Omental fat pad (tissue), 4 donors: ENCODE measurements around the gene DDX17. TPM values are rescaled to one million over a fixed set of nuclear protein-coding genes. Genes with fewer than 3 reads are reported as not detected.

Experiments used
- ATAC-seq: fragments of 150-250 bp; one replicate; pipeline ENCODE4 v1.9.1; 2016; ENCODE audit warnings: mild to moderate bottlenecking, moderate library complexity; ENCODE audit not compliant: low FRiP score
- DNase-seq: peaks from one replicate; pipeline ENCODE4 v3.0.0-alpha.2; 2019; ENCODE audit warnings: low spot score
- CTCF ChIP-seq, 3 donors: fragments of 450-650 bp; IDR thresholded peaks; one replicate each; pipeline ENCODE4 v1.5.1; 2016 to 2017; ENCODE audit warnings: antibody characterized with exemption in 3 of 3, mild to moderate bottlenecking in 3 of 3, moderate library complexity in 2 of 3
- total RNA-seq, 4 donors: library from RNA; depleted of rRNA; stranded (reverse); fragments of >200 nt; gene quantifications; one replicate each; pipeline ENCODE4 v1.1.0, GENCODE V29; 2016

Gene DDX17
- total RNA-seq, 4 donors from 2014 or later: 330 to 572 (median 383) TPM

- DNase-seq: no peak
- no peak for TF ChIP-seq CTCF (IDR thresholded peaks at IDR 0.05)
- no peak for ATAC-seq
These were observed 71.1 kb downstream of the DDX17 start for GRCh38 chr22:38435010-38435409.

GRCh38 chr22:38433871-38434270, 72.2 kb downstream of the DDX17 start:
- DNase-seq (no peak), ATAC-seq (no peak)
- TF ChIP-seq CTCF (IDR thresholded peaks at IDR 0.05): no peak

Other genes with a start within 250 kb of the DDX17 start
- gene TMEM184B, start 233.3 kb downstream of the DDX17 start, total RNA-seq: 10 to 100 TPM; 41.2 to 86.4 (median 48.6) TPM
- gene CSNK1E, start 188.9 kb downstream of the DDX17 start, total RNA-seq: 100 to 1,000 TPM in 3 of 4 donors, 10 to 100 TPM in 1; 84.5 to 164 (median 112) TPM
- gene KCNJ4, start 51.1 kb downstream of the DDX17 start, total RNA-seq: under 1 TPM in 2 of 4 donors, not detected in 2; 0.28 to 0.84 TPM
- 10 to 100 TPM; 10.2 to 30.6 (median 15.1) TPM for gene KDELR3, start 38.2 kb downstream of the DDX17 start, total RNA-seq
- 1 to 10 TPM in 1 of 4 donors, under 1 TPM in 2, not detected in 1; 0.84 to 1.4 (median 0.84) TPM for gene DMC1, start 63.9 kb upstream of the DDX17 start, total RNA-seq
- 1 to 10 TPM in 1 of 4 donors, under 1 TPM in 3; 0.24 to 7.3 (median 0.73) TPM for gene FAM227A, start 150.1 kb upstream of the DDX17 start, total RNA-seq
- 10 to 100 TPM in 3 of 4 donors, 1 to 10 TPM in 1; 7.6 to 25.9 (median 17.4) TPM for gene CBY1, start 150.3 kb upstream of the DDX17 start, total RNA-seq
- 10 to 100 TPM; 33.4 to 48.4 (median 40.0) TPM for gene TOMM22, start 175.6 kb upstream of the DDX17 start, total RNA-seq
- gene JOSD1, start 194.6 kb upstream of the DDX17 start, total RNA-seq: 100 to 1,000 TPM in 1 of 4 donors, 10 to 100 TPM in 3; 61.9 to 130 (median 66.3) TPM
- 10 to 100 TPM; 31.3 to 75.7 (median 51.4) TPM for gene GTPBP1, start 199.6 kb upstream of the DDX17 start, total RNA-seq
- gene SUN2, start 249.7 kb upstream of the DDX17 start, total RNA-seq: 100 to 1,000 TPM; 302 to 509 (median 347) TPM